DMS153 (cell line): ENCODE data around the gene SLC17A2.

Source experiments
- DNase-seq: peaks from one replicate; lab custom pipeline; 2025; lab: John Stamatoyannopoulos, UW

The SLC17A2 gene

DNA sequence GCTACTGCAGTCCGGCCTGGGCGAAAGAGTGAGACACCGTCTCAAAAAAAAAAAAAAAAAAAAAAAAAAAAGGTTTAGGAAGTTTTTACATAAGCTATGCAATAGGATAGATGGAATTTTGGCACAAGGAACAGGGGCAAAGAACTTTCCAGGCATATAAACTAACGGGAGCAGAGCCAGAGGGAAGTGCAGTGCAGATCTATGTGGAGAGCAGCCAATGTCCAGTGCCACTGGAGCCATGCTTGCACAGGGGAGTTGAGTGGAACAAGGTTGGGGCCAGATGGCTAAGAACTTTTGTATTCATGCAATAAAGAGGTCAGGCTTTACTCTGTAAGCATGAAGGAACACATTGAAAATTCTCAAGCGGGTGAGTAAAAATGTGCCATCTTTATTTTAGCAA, 10.8 kb downstream of the SLC17A2 start:
- DNase-seq = no peak

DNA sequence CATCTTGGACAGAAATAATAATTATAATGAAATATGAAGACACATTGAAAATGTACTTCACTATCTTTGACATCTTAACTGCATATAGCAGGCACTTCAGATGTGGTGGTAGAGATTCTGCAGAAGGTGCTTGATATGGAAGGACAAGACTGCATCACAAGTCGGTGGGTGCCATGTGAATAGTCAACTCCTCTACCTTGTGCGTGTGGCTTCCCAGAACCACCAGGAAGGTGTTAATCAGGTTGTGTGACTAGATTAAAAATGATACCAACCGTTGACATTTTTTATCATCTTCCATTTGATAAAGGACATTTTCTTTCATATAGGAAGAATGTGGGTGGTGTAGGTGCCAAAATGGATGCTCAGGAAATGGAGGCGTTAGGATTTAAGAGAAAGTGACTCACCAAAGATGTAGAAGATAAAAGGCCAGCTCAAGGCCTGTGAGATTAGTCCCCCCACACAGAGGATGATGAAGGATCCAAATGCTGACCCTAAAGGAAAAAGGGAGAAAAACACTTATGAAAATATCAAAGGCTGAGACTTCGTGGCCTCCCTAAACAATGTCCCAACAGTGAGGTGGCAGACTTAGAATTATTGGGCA, 12.3 kb downstream of the SLC17A2 start:
- DNase-seq = no peak

DNA sequence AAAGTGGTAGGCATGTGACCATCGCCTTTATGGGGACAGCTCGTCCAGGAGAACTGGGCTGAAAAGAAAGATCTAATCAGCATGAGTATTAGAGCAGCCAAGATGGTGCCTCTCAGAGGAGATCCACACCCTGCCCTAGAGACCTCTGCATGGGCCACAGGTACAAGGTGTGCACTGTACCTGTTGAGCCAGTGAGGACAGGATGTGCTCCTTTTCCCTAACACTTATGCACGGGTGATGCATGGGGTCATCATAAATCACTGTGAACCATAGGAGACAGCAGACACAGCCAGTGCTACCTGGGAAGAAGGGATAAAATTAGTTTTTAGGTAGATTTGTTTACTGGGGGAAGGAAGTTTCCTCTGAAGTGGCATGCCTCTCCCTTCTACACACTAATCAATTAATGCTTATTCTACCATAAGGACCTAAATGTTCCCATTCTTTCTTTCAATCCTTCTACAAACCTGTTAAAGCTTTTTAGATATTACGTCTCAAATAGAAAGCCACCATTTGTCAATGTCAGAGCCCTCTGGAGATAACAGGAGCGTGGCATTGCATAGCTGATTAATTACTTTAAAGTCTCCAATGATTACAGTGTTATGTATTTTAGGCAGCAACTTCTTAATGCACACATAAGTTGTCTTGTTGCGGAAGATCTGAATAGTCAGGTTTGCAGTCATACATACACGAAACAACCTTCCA, 13.6 kb downstream of the SLC17A2 start:
- no peak for DNase-seq

DNA sequence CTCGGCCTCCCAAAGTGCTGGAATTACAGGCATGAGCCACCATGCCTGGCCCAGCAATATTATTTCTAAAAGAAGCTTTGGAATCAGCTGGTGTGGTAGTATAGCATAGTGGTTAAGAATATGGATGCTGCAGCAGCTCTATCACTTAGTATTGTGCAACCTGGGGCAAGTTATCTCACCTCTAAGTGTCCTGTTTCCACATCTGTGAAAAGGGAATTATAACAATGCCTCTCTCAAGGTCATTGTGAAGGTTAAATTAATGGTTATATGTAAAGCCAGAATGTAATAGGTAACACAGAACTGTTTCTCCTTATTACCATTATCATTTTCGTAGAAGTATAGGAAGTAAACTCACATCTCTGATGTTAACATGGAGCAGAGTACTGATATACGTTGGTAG, 14.2 kb downstream of the SLC17A2 start:
- no peak for DNase-seq

DNA sequence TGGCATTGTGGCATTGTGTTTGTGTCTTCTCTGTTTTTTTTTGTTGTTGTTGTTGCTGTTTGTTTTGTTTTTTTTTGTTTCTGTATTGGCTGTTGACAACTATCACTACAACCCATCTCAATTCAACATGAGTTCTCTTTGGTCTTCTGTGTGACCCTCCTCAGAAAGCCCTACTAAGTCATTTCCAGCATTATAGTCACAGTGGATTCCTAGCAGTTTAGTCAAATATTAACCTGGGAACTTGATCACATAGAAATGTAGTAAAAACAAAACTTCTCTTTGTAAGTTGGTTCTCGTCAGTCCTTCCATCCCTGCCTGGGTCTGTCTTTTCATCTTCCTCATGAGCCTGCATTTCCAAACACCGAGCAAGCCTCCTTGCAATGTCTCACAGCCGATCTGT, 16.8 kb downstream of the SLC17A2 start:
- no peak for DNase-seq

DNA sequence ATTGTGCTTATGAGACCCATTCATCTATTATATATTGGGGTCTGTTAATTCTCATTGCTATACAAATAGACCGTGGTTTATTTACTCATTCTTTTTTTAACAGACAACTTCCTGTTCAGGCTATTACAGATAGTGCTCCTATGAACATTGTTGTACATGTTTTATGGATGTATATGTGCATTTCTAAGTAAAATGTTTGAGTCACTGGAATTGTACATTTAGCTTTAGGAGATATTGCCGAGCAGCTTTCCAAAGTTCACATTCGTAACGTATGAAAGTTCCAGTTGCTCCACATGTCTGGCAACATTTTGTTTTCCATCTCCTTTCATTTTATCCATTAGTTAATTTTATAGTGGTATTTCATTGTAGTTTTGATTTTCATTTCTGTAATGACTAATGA, 19.1 kb downstream of the SLC17A2 start:
- peak; percentile 10 for DNase-seq

DNA sequence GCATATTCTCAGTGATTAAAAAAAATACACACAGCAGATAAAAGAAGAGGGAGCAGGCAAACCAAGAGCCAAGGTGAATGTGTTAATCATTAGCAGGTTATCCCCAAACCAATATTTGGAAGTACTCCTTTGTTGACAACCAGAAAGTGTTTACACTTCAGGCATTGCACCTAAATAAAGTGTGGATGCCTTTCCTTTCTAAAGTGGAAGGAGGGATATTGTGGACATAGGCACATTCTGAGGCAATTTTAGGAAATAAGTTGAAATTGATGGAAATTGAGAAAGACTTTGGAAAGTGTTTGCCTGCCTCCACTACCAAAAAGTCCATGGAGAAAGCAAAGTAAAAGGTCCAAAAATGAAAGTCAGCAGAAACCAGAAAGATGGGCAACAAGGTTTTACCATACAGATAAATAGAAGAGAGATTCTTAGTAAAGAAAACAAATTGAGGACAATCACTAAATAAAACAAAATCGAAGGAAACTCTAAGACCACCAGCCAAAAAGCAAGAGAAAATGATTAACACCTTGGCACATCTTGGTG, 22.9 kb downstream of the SLC17A2 start:
- DNase-seq = no peak

DNA sequence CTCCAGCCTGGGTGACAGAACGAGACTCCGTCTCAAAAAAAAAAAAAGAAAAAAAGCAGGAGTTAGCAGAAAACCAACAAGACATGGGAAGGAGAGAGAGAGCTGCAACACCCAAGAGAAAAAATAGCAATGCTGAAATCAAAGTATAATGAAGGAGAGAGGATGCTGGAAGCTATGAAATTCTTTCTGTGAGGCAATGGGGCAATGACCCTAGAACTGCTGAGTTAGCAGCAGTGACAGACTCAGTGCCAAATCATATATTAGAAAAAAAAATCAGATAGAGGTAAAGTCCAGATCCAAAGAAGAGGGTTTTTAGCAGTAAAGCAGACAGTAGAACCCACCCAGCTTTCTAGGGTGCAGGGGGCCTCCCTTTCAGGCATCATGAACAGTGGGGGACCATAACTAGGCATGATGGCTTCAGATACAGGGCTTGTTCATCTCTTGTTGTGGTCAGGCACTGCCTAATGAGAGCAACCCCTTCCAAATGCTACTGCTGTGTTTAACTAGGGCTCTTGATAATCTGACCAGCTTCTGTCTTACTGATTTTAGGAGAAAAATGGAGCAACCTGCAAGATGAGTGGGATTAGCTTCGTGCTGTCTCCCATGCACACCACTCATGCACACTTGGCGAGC, 26.9 kb downstream of the SLC17A2 start:
- DNase-seq = no peak

DNA sequence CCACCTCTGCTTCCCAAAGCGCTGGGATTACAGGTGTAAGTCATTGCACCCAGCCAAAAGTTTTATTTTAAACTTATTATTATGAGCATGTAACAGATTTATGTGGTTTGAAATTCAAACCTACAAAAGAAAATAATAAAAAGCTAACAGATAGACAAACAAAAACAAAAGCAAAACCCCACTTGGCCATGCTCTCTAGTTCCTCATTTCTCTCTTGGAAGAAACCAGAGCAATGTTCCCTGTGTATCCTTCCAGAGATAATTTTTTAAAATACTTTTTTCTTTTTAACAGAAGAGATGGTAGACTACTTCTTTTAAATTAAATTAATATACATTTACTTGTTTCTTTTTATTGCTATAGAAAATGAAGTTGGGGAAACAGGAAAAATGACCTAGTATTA, 28.4 kb downstream of the SLC17A2 start:
- DNase-seq = no peak

DNA sequence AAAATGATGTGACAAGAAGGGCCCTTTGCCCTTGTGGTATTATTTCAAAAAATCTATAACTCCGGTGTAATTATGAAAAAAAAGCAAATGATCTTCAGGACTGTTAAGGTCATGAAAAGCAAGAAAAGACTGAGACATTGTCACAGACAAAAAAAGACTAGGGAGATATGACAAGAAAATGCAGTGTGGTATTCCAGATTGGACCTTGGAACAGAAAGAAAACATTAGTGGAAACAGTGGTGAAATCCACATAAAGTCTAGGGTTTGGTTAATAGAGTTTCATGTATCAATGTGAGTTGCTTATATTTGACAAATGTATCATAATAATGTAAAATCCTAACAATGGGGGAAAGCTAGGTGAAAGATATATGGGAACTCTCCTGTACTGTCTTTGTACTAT, 29.6 kb downstream of the SLC17A2 start:
- no peak for DNase-seq

DNA sequence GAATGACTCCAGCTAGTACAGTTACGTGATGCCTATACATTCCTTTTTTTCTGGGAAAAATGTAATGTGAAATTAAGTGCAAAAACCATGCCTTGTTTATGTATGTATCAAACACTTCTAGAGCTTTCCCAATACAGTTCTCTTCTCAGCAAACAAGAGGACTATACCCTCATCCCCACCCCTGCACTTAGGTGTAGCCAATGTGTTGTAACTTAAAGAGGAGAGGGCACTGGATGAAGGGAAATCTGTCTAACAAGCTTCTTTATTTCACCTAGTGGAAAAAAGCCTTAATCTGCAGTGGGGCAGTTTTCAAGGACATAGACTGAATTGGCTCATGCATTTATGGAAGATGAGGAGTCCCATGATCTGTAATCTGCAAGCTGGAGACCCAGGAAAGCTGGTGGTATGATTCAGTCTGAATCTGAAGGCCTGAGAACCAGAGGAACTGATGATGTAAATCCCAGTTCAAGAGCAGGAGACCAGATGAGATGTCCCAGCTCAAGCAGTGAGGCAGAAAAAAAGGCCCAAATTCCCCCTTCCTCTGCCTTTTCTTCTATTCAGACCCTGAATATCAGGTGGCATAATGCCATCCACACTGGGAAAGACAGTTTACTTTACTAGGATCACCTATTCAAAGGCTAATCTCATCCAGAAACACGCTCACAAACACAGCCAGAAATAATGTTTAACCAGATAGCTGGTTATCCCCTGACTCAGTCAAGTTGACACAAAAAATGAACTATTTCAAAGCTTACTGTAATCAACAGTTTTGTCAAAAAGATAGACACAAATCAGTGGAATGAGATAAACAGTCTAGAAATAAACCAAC, 30.7 kb downstream of the SLC17A2 start:
- no peak for DNase-seq

DNA sequence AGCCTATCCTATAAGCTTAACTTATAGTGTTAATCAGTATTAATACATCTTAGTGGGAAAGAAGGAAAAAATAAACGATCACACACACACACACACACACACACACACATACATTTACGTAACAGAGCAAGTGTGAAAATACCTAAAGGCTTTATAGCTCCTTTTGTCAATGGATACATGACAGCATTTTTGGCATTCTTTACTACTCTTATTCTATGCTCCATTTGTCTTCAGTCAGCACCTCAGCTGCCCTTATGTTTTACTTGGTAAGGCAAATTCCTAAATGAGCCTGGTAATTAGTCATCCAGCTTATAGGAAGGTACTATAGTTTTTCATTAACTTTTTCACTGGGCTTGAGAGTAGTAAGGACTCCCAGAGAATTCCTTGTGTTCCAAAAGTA, 31.4 kb downstream of the SLC17A2 start:
- no peak for DNase-seq

DNA sequence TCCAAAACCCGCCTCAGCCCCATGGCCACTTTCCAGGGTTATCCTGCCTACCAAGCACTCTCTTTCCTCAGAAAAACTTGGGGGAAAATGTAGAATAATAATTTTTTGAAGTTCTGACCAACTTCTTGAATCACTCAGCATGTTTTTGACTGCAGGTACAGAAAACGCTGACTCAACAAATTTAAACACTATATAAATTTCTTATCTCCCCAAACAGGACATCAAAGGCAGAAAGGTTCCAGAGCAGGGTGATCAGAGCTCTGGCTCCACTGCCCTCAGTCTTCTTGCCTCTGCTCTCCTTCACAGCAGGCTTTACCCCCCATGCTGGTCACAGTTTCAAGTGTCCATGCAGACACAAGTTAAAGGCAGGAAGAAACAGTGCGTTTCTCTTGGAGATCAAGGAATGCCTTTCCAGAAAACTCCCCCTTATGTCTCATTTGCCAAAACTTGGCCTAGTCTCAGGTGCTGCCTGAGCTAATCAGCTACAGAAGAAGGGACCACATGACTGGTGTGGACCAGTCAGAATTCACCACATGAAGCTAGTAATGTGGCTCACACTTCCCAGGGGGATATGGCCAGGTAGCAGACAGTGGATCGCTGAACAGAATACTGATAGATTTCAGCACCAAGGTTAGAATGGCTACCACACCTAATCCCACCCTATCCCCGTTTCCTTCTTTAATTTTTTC, 32.1 kb downstream of the SLC17A2 start:
- DNase-seq = no peak

DNA sequence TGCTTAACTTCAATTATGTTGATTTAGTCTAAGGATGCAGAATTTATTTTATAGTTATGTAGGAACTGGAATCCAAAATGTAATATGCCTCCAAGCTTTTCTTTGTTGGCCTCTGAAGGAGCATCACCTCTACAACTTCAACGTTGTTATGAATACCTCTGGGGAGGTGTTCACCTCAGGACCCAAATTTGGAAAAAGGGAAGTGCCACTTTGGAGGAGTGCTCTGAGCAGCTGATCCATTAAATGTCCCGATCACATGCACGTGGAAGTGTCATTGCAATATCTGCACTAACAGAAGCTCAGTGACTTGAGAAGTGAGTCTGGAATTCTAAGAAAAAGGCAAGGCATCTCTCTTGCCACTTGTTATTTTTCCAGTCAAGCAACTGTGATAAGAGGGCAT, 34.2 kb downstream of the SLC17A2 start:
- no peak for DNase-seq

DNA sequence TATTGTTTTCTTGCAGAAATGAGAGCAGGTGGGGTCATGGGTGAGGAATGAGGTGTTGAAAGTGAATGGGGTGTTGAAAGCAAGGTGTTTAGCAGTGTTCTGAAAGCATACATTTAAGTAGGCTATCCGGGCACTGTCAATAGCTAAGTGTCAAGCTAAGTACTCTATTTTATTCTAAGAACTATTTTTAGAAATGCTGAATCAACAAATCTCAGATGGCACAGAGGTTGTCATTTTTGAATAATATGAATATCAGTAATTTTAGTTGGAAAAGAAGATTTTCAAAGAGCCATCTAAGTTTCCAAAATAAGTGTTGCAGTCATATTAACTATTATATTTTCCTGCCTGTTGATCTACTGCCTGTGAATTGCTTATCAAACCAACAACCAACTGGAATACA, 34.7 kb downstream of the SLC17A2 start:
- DNase-seq = no peak

DNA sequence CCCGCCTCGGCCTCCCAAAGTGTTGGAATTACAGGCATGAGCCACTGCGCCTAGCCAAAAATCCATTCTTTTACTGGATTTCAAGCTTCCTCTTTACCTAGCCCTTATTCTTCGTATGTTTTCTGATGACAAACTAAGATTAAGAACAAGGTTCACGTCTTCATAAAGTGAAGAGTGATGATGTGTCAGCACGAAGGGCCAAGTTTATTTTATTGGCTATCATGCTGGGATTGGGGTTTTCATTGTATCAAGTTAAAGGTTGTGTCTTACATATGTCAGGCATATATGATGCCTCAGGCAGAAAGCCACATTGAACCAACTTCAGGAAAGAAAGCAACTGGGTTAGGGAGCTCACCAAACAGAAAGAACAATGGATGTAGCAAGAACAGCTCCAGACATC, 36.7 kb downstream of the SLC17A2 start:
- no peak for DNase-seq

DNA sequence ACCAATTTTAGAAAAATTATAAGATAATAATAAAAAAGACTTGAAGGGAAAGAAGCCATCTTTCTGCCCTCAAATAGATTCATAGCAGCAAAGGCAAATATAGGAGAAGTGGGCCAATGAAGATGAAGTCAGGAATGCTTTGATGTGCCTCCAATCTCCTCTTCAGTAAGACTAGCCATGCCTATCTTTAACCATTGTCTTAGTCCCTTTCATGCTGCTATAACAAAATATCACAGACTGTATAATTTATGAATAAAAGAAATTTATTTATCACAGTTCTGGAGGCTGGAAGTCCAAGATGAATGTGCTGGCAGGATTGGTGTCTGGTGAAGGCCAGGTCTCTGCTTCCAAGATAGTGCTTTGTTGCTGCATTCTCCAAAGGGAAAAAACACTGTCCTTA, 37.6 kb downstream of the SLC17A2 start:
- DNase-seq = no peak

DNA sequence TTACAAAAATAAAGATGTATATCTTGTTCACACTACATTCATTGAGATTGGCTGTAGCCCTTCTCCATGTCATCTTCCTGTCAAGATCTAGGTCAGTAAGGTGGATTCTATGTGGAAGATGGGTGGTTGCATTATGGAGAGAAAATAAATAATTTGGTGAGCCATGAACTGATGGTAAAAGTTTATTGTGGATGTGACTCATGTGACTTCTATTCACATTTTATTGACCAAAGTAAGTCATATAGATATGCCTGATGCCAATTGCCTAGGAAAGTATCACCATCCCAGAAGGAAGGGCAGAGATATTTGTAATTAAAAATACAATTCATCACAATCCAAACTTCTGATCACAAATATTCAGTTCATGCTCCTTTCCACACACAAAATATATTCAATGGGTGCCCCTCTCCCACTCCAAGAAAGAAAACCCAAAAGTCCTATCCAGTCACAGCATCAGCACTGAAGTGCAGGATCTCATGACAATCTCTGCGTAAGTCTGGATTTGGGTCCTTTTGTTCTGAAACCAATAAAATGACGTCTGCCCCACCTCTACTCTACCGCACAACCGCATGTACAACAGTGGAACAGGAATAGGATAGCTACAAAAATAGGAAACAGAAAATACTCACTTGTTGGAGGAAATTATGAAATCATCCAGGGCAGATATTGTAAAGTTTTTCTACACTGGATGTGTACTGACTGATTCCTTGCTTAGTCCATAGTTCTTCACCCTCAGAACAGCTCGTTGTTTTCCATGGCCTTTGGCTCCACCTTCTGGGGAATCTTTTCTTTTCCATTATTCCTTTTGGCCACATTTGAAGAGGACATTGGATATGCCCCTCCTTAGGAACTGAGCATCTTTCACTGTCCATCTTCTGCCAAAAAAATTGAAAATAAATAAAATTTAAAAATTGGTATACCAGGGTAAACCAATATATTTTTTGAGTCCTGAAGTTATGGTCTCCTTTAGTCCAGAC, 40.3 kb downstream of the SLC17A2 start:
- peak; percentile 40 for DNase-seq

DNA sequence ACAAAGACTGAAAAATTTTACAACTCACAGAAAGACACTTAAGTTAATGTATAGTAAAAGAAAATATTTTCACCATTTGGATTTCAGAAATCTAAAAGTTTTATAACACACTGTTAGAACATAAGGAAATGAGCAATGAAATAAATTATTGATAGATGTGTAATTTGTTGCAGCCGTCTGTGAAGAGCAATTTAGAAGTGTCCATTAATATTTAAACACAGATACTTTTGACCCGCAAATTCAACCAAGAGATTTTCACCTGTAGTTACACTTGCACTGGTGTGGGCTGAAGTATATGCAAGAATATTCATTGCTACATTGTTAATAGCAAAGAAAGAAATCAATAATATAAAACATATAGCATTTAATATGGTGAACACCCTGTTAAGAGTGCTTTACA, 41.9 kb downstream of the SLC17A2 start:
- DNase-seq = no peak

DNA sequence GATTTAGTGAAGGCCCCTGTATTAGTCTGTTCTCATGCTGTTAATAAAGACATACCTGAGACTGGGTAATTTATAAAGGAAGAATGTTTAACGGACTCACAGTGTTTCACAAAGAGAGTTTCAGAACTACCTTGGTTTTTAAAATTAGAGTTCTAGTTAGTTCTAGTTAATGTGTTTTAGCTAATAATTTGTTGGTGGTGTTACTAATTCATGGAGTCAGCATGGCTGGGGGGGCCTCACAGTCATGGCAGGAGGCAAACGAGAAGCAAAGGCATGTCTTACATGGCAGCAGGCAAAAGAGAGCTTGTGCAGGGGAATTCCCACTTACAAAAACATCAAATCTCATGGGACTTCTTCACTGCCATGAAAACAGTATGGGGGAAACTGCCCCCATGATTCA, 44.4 kb downstream of the SLC17A2 start:
- DNase-seq = no peak

DNA sequence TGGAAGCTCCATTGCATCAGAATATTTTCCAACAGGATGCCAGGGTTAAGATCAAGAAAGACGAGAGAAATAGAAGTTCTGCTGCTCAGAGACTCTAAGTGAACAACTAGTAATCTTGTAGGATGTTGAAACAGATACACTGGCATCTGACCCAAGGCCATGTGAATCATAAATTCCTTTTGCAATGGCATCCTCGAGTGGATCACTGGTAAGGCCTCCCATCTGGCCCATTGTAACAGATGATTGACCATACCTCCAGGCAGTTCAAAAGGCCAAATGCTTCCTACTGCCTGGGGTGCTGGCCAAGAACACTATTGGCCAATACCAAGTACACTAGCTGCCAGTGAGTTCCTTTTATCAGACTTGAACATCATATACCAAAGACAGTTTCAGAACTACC, 46.5 kb downstream of the SLC17A2 start:
- no peak for DNase-seq
